Endothelial cell of umbilical vein (primary cell): ENCODE results near the gene HIPK4. TPM values are rescaled to one million over a fixed set of nuclear protein-coding genes. Genes with fewer than 3 reads are reported as not detected.
A peak's percentile ranks its signal among the peaks of the same experiment; 100 is the strongest.

Experiments
- BruUV-seq: library from RNA; stranded (reverse); fragments of 400-500 nt; replicated peaks from 2 replicates; lab custom pipeline; 2021; lab: Mats Ljungman, UMichigan
- CTCF ChIA-PET: fragments of 300-600, 350-600 bp; sonication (Branson Sonifier 250); formaldehyde crosslinking; loops from one replicate; lab custom pipeline; 2021; ENCODE audit warnings: antibody characterized with exemption, inconsistent platforms; lab: Charles Lee
- POLR2A ChIA-PET: fragments of 300-600, 350-600 bp; sonication (Branson Sonifier 250); formaldehyde crosslinking; loops from one replicate; lab custom pipeline; 2021; ENCODE audit warnings: antibody characterized with exemption, inconsistent platforms; lab: Charles Lee
- DNase-seq: peaks from one replicate; pipeline ENCODE4 v3.0.0-alpha.2; 2011; ENCODE audit warnings: low read depth, low spot score
- FAIRE-seq: peaks from 2 replicates; lab custom pipeline; 2011; peaks lifted over from hg19 to GRCh38; lab: Jason Lieb, UNC
- H2AFZ ChIP-seq: 2 replicates; pipeline ENCODE4 v1.6.0; 2012; ENCODE audit warnings: low read depth, low read length, control low read depth, inconsistent platforms
- H3K27ac ChIP-seq: 2 replicates; pipeline ENCODE4 v1.5.1; 2011; ENCODE audit warnings: low read depth, mild to moderate bottlenecking, control low read depth, low read length, moderate library complexity; ENCODE audit not compliant: insufficient read depth
- H3K27me3 ChIP-seq, 2 experiments: 2 replicates each; pipeline versions ENCODE4 v1.6.0 to v1.6.1; 2011; ENCODE audit warnings: low read length in 2 of 2, mixed read lengths in 1 of 2; ENCODE audit not compliant: control insufficient read depth in 2 of 2, insufficient read depth in 2 of 2
- H3K36me3 ChIP-seq, 2 experiments: 2 replicates in 1 of 2; 3 replicates in 1 of 2; pipeline ENCODE4 v1.5.1; 2011; ENCODE audit warnings: low read length in 2 of 2, mild to moderate bottlenecking in 1 of 2, moderate library complexity in 1 of 2; ENCODE audit not compliant: control insufficient read depth in 2 of 2, insufficient read depth in 2 of 2; ENCODE audit errors: extremely low read depth in 1 of 2
- H3K4me1 ChIP-seq: 3 replicates; pipeline ENCODE4 v1.5.1; 2011; ENCODE audit warnings: mild to moderate bottlenecking, low read length; ENCODE audit not compliant: control insufficient read depth, insufficient read depth; ENCODE audit errors: extremely low read depth
- H3K4me2 ChIP-seq: 2 replicates; pipeline ENCODE4 v1.6.1; 2011; ENCODE audit warnings: low read length, control low read depth, mixed read lengths; ENCODE audit not compliant: insufficient read depth
- H3K4me3 ChIP-seq, 3 experiments: fragments of 200-600 bp in 1 of 3; sonication (generic), shearing (Covaris generic) in 1 of 3; replicated peaks in 1 of 3; 2 replicates each; pipeline ENCODE4 v1.5.1; 2011 to 2016; ENCODE audit warnings: control low read depth in 3 of 3, low read length in 3 of 3, mild to moderate bottlenecking in 2 of 3, inconsistent platforms in 1 of 3, low read depth in 1 of 3, moderate library complexity in 1 of 3; ENCODE audit not compliant: insufficient read depth in 1 of 3
- H3K79me2 ChIP-seq: 2 replicates; pipeline ENCODE4 v1.6.0; 2012; ENCODE audit warnings: low read length, inconsistent platforms; ENCODE audit not compliant: control insufficient read depth, insufficient read depth
- H3K9ac ChIP-seq: replicated peaks from 2 replicates; pipeline ENCODE3; 2011; ENCODE audit warnings: low read length, control low read depth; ENCODE audit not compliant: insufficient read depth; ENCODE audit errors: extremely low read depth
- H3K9me1 ChIP-seq: replicated peaks from 3 replicates; pipeline ENCODE4 v1.6.0; 2011; ENCODE audit warnings: mild to moderate bottlenecking, low read length; ENCODE audit not compliant: control insufficient read depth, insufficient read depth; ENCODE audit errors: extremely low read depth
- H3K9me3 ChIP-seq: replicated peaks from 2 replicates; pipeline ENCODE4 v1.5.1; 2012; ENCODE audit warnings: low read length, inconsistent platforms; ENCODE audit not compliant: control insufficient read depth, insufficient read depth
- H4K20me1 ChIP-seq: replicated peaks from 2 replicates; pipeline ENCODE3; 2011; ENCODE audit warnings: mild to moderate bottlenecking, low read length; ENCODE audit not compliant: control insufficient read depth, insufficient read depth; ENCODE audit errors: extremely low read depth
- CTCF ChIP-seq, 2 donors: IDR thresholded peaks; 1 replicate in 1 of 2; 2 replicates in 1 of 2; pipeline ENCODE4 v1.5.1; 2011; ENCODE audit warnings: low read length in 2 of 2, mild to moderate bottlenecking in 2 of 2, moderate library complexity in 2 of 2, control low read depth in 1 of 2, inconsistent platforms in 1 of 2, low read depth in 1 of 2; ENCODE audit not compliant: insufficient read depth in 1 of 2; ENCODE audit errors: extremely low read depth in 1 of 2
- EZH2 ChIP-seq: IDR thresholded peaks from 2 replicates; pipeline ENCODE4 v1.6.1; 2012; ENCODE audit warnings: borderline replicate concordance, low read depth, mild to moderate bottlenecking, moderate library complexity, low read length, inconsistent platforms; ENCODE audit not compliant: severe bottlenecking
- FOS ChIP-seq: IDR thresholded peaks from 2 replicates; pipeline ENCODE4 v1.6.1; 2011; ENCODE audit warnings: mild to moderate bottlenecking, low read length, moderate library complexity, borderline replicate concordance; ENCODE audit not compliant: insufficient read depth
- GATA2 ChIP-seq: IDR thresholded peaks from 2 replicates; pipeline ENCODE4 v1.7.0; 2011; ENCODE audit warnings: low read depth, mild to moderate bottlenecking, moderate library complexity, mixed read lengths, low read length; ENCODE audit not compliant: insufficient read length, insufficient read depth
- JUN ChIP-seq: IDR thresholded peaks from 2 replicates; pipeline ENCODE4 v1.6.1; 2011; ENCODE audit warnings: borderline replicate concordance, low read depth; ENCODE audit not compliant: insufficient read length, insufficient read depth
- MAX ChIP-seq: IDR thresholded peaks from 2 replicates; pipeline ENCODE4 v1.6.1; 2011; ENCODE audit not compliant: insufficient read depth, insufficient read length
- MYC ChIP-seq: IDR thresholded peaks from one replicate; pipeline ENCODE4 v1.6.1; 2011; ENCODE audit warnings: mild to moderate bottlenecking, low read depth, low read length
- POLR2A ChIP-seq: IDR thresholded peaks from 2 replicates; pipeline ENCODE4 v1.6.1; 2012; ENCODE audit warnings: low read depth, mild to moderate bottlenecking, control low read depth, low read length
- POLR2AphosphoS5 ChIP-seq: IDR thresholded peaks from 2 replicates; pipeline ENCODE4 v1.6.1; 2012; ENCODE audit warnings: low read depth, mild to moderate bottlenecking, control low read depth, low read length, moderate library complexity; ENCODE audit not compliant: insufficient read depth
- dilution Hi-C: fragments of 300-500 bp; cut with MboI; formaldehyde crosslinking; loops from one replicate; pipeline ENCODE4 v1.15.0; 2019; ENCODE audit warnings: low sequenced_read_pairs; ENCODE audit not compliant: extremely low pct_ligation_motif_present
- intact Hi-C: fragments of 100-400 bp; cut with micrococcal nuclease; formaldehyde crosslinking; loops from one replicate; pipeline ENCODE4 v1.10.0; 2022
- polyA plus RNA-seq, 4 experiments: library from polyadenylated mRNA; depleted of rRNA in 3 of 4; stranded (reverse) in 3 of 4; unstranded in 1 of 4; fragments of >200 nt; gene quantifications; 2 replicates each; pipeline versions ENCODE4 v1.2.1 to v1.2.3, GENCODE V29; 2011 to 2012; ENCODE audit warnings: missing spikeins in 1 of 4
- total RNA-seq: library from RNA; stranded (reverse); gene quantifications from 2 replicates; pipeline ENCODE4 v1.2.3, GENCODE V29; 2021

The HIPK4 gene
- total and polyA plus RNA-seq, 2 donors (not counting 3 experiments of a cell fraction or from before 2014, with no cell fraction given) = 0.12 TPM; not detected in 1

- Histone ChIP-seq H3K27ac (peak overlapping the region; percentile 75), H3K4me2 (peak overlapping the region; percentile 68), H3K4me3 (peak overlapping the region in 2 of 3 experiments; percentile 22 to 54), H3K4me1 (peaks cover 27% of the 10 kb centered on the region), H4K20me1 (no peaks in the 10 kb centered on the region), H2AFZ (peak overlapping the region; percentile 17), H3K9ac (peak overlapping the region; percentile 46), H3K36me3 (peaks cover 8 to 9% of the 10 kb centered on the region in 2 experiments), H3K9me3 (no peaks in the 10 kb centered on the region), H3K27me3 (no peaks in the 10 kb centered on the region), H3K79me2 (peaks cover 30% of the 10 kb centered on the region), H3K9me1 (no peaks in the 10 kb centered on the region)
- TF ChIP-seq MAX (no peak), FOS (no peak), JUN (no peak), EZH2 (no peak), CTCF (IDR thresholded peaks at IDR 0.05; ENCODE audit: extremely low read depth in 1 of 2, insufficient read depth in 1 of 2, low read depth in 1 of 2, low read length in 2 of 2) (no peak), GATA2 (no peak), POLR2AphosphoS5 (no peak), MYC (no peak), POLR2A (no peak)
- dilution Hi-C loops = no loop called here
- ChIA-PET POLR2A (interaction anchor here (0.9 to 1.9 kb wide), 4 partner anchors 13 to 115 kb away, joined by 3 to 15 read pairs (median 4); no protein-coding TSS in a partner anchor), CTCF (interaction anchor here (0.6 to 3.7 kb wide), 28 partner anchors 9 to 214 kb away, joined by 3 to 43 read pairs (median 5); partner anchors contain the start of genes BLVRB, C19orf47, PLD3 and SERTAD3)
- no peak for DNase-seq
- no TSS peak for BruUV-seq
- FAIRE-seq = no peak
- intact Hi-C loops = loop anchor here (2.0 to 5.0 kb wide), 2 partner anchors 73 to 178 kb away; partner anchors contain the start of genes C19orf47 and PLD3
Measured at GRCh38 chr19:40420451-40420765, 30.4 kb upstream of the HIPK4 start.
